ENCODE measurements around the gene LIN7A. TPM values are rescaled to one million over a fixed set of nuclear protein-coding genes. Genes with fewer than 3 reads are reported as not detected.

Gene LIN7A
- total and polyA plus RNA-seq, 2 of the 4 experiments (the other 2 are of a cell fraction), result 10.8 to 24.7 TPM

DNA sequence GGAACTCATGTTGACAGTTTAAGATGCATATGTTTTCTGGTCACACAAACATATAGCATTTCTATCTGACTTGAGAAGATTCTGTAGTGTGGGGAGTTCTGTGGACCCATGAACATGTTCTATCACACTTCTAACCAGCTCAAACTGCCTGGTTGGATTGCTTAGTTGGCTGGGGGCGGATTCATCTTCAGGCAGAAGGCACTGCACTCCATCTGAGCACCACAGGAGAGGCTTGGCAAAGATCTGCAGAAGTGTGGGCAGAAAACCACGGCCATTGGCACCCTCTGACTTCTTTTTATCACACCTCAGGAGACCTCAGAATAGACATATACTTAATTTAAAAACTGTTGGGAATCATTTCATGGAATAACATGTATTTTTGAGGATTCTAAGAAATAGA is 68.5 kb downstream of the LIN7A start:
- Histone ChIP-seq H3K56ac (ENCODE audit: extremely low read depth, insufficient read depth, low read length) (no peak overlapping the region), H4K8ac (ENCODE audit: low read depth in 2 of 2, low read length in 2 of 2) (no peak overlapping the region), H2AK9ac (replicated peaks; ENCODE audit: low read depth, low read length, poor library complexity) (no peak overlapping the region), H3K9me3 (ENCODE audit: control insufficient read depth, insufficient read depth, low read length) (no peaks in the 10 kb centered on the region), H3K79me1 (ENCODE audit: low read depth in 1 of 2, low read length in 2 of 2) (no peaks in the 10 kb centered on the region), H4K91ac (ENCODE audit: insufficient read depth, low read depth, low read length) (no peak overlapping the region), H3K4me3 (ENCODE audit: insufficient read depth, low read depth, low read length) (no peak overlapping the region), H3K36me3 (ENCODE audit: control insufficient read depth, insufficient read depth, low read length) (no peaks in the 10 kb centered on the region), H2BK5ac (ENCODE audit: low read depth, low read length, poor library complexity, severe bottlenecking) (no peak overlapping the region), H2AK5ac (ENCODE audit: low read depth, low read length) (no peak overlapping the region), H3K18ac (ENCODE audit: low read depth, low read length) (no peak overlapping the region), H2BK15ac (ENCODE audit: low read depth, low read length) (no peak overlapping the region), H3K4me1 (ENCODE audit: control insufficient read depth, insufficient read depth, low read length) (no peaks in the 10 kb centered on the region), H3K14ac (replicated peaks; ENCODE audit: low read depth, low read length) (no peak overlapping the region), H3K4me2 (ENCODE audit: low read depth, low read length) (no peak overlapping the region), H3K27ac (ENCODE audit: insufficient read depth, low read length) (no peak overlapping the region), H4K20me1 (ENCODE audit: insufficient read depth, low read length) (no peaks in the 10 kb centered on the region), H2BK120ac (ENCODE audit: low read depth, low read length) (no peak overlapping the region), H3K23ac (ENCODE audit: low read depth, low read length) (no peak overlapping the region), H3K9ac (ENCODE audit: low read depth, low read length) (no peak overlapping the region), H2BK20ac (ENCODE audit: low read depth, low read length) (no peak overlapping the region), H3K27me3 (ENCODE audit: control insufficient read depth, insufficient read depth, low read length) (no peaks in the 10 kb centered on the region), H4K5ac (ENCODE audit: low read depth, low read length) (no peak overlapping the region), H3K4ac (ENCODE audit: low read depth, low read length) (no peak overlapping the region), H3K9me1 (ENCODE audit: insufficient read depth, low read length) (no peaks in the 10 kb centered on the region), H2AFZ (replicated peaks; ENCODE audit: low read length, poor library complexity) (no peak overlapping the region)
- WGBS, 2 experiments (ENCODE audit: extremely low coverage in 2 of 2, insufficient read length in 1 of 2), result no CpG with 5 or more reads among the region's 2 CpGs
- TF ChIP-seq FOS (IDR thresholded peaks at IDR 0.05; ENCODE audit: low read depth, low read length) (no peak), CEBPB (IDR thresholded peaks at IDR 0.05; ENCODE audit: low read depth, low read length) (no peak)
- ChIA-PET CTCF (no interaction called here), POLR2A (ENCODE audit: unreplicated experiment) (no interaction called here)
- ATAC-seq (ENCODE audit: low read depth), result no peak
- in situ Hi-C loops (cut with MboI; ENCODE audit: low sequenced_read_pairs) (no loop called here), intact Hi-C loops (cut with micrococcal nuclease) (no loop called here), dilution Hi-C loops (cut with HindIII; ENCODE audit: low sequenced_read_pairs, unreplicated experiment) (no loop called here)
- no TSS peak for BruUV-seq (replicated peaks)
- DNase-seq, result no peak

Data from IMR-90 (cell line).